Measurements from ENCODE around the gene OVOL3.
"Not testable (repeated sequence)": the region's sequence is repeated elsewhere in the genome, so short reads cannot be mapped to it uniquely, and the experiment has no call there.

Gene OVOL3

DNA sequence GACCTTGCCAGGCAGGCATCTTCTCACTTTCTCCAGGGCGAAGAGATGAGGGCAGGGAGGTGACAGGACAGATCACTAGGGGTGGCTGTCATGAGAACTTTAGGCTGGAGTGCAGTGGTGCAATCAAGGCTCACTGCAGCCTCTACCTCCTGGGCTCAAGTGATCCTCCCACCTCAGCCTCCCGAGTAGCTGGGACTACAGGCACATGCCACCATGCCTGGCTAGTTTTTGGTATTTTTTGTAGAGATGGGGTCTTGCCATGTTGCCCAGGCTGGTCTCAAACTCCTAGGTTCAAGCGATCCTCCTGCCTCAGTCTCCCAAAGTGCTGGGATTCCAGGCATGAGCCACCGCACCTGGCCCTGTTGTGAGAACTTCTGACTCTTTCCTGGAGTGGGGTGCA lies 23.9 kb downstream of the OVOL3 start:
- not testable (repeated sequence) for DNase-seq; H3K4me1 Mint-ChIP-seq; H3K36me3 Mint-ChIP-seq; H3K4me3 Mint-ChIP-seq; ATAC-seq (replicated peaks); H3K9me3 Mint-ChIP-seq; H3K27ac Mint-ChIP-seq
- H3K27me3 Mint-ChIP-seq = peaks cover 11 to 16% of the 10 kb centered on the region in 2 donors

DNA sequence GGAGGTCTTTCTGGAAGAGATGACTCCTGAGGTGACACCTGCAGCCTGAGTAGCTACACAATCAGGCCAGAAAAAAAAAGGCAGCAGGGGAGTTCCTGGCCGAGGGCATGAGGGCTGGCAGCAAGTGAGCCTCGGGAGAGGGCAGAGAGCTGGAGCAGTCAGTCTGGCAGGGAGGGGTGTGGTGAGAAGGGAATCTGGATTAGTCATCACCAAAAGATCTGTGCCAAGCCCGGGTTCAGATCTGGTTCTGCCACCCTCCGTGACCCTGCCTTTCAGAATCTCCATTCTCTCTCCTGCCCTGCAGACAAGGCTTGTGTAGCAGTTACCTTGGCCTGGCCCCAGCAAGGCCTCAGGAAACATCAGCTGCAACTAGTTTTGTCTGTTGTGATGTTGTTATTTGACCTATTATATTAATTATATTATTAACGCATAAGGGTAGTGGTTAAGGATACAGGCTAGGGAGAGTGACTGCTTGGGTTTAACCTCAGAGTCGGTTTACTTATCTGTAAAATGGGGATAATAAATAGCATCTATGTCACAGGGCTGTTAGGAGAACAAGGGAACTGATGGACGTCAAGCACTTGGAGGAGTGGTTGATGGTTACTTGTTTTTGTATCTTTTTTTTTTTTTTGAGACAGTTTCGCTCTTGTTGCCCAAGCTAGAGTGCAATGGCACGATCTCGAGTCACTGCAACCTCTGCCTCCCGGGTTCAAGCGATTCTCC lies 26.2 kb downstream of the OVOL3 start:
- no peak overlapping the region for H3K27ac Mint-ChIP-seq
- H3K36me3 Mint-ChIP-seq = peaks cover 12 to 15% of the 10 kb centered on the region in 2 donors
- DNase-seq (no peak), ATAC-seq (replicated peaks) (no peak)
- peaks cover 13 to 19% of the 10 kb centered on the region in 2 donors for H3K4me1 Mint-ChIP-seq
- no peak overlapping the region for H3K4me3 Mint-ChIP-seq
- peaks cover 11 to 16% of the 10 kb centered on the region in 2 donors for H3K27me3 Mint-ChIP-seq
- peaks cover 5% of the 10 kb centered on the region in 2 donors for H3K9me3 Mint-ChIP-seq

DNA sequence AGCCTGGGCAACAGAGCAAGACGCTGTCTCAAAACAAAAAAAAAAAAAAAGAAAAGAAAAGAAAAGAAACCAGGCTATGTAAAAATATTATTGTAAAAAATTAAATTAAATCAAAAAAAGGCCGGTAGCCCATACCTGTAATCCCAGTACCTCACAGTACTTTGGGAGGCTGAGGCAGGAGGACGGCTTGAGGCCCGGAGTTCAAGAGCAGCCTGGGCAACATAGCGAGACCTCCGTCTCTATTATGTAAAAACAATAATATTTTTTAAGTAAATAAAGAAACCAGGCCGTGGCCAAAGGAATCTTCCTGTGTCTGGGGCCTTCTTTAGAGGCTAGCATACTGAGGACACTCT lies 28.2 kb downstream of the OVOL3 start:
- peaks cover 20 to 21% of the 10 kb centered on the region in 2 donors for H3K4me1 Mint-ChIP-seq
- H3K36me3 Mint-ChIP-seq = peaks cover 22 to 28% of the 10 kb centered on the region in 2 donors
- no peak for DNase-seq
- no peak for ATAC-seq (replicated peaks)
- H3K27me3 Mint-ChIP-seq = peaks cover 11 to 16% of the 10 kb centered on the region in 2 donors
- H3K27ac Mint-ChIP-seq = peak overlapping the region; percentile 97
- H3K9me3 Mint-ChIP-seq = peaks cover 5% of the 10 kb centered on the region in 2 donors
- peak overlapping the region; percentile 84 to 97 for H3K4me3 Mint-ChIP-seq

GRCh38 chr19:36139473-36140303 lies 28.7 kb downstream of the OVOL3 start, which contains the start of gene CAPNS1:
Gene CAPNS1, plus strand, starts transcription at chr19:36140066. Its CDS starts 946 bp downstream, at chr19:36141012.
- peak within 1 kb of the TSS; percentile 84 to 97 for H3K4me3 Mint-ChIP-seq
- H3K27me3 Mint-ChIP-seq = peaks cover 11 to 16% of the 10 kb centered on the region in 2 donors
- DNase-seq = peak; percentile 93
- peaks cover 22 to 30% of the 10 kb centered on the region in 2 donors for H3K36me3 Mint-ChIP-seq
- H3K4me1 Mint-ChIP-seq = peaks cover 20 to 21% of the 10 kb centered on the region in 2 donors
- peaks cover 5% of the 10 kb centered on the region in 2 donors for H3K9me3 Mint-ChIP-seq
- peak within 1 kb of the TSS; percentile 97 for H3K27ac Mint-ChIP-seq
- peak; percentile 81 to 86 for ATAC-seq (replicated peaks)

- ATAC-seq (replicated peaks) (peak; percentile 39 to 44), DNase-seq (peak; percentile 37)
- Mint-ChIP-seq H3K27ac (peak overlapping the region; percentile 97), H3K27me3 (peaks cover 6 to 10% of the 10 kb centered on the region in 2 donors), H3K4me3 (peak overlapping the region; percentile 84 to 97), H3K4me1 (peaks cover 20 to 21% of the 10 kb centered on the region in 2 donors), H3K9me3 (peaks cover 5% of the 10 kb centered on the region in 2 donors), H3K36me3 (peaks cover 22 to 37% of the 10 kb centered on the region in 2 donors)
These were observed 29.5 kb downstream of the OVOL3 start for GRCh38 chr19:36140304-36141038.

- ATAC-seq (replicated peaks) (peak; percentile 70 to 75), DNase-seq (peak; percentile 84)
- H3K27me3 Mint-ChIP-seq = peaks cover 0 to 2% of the 10 kb centered on the region in 2 donors
These were observed 30.3 kb downstream of the OVOL3 start for GRCh38 chr19:36141039-36141927.

DNA sequence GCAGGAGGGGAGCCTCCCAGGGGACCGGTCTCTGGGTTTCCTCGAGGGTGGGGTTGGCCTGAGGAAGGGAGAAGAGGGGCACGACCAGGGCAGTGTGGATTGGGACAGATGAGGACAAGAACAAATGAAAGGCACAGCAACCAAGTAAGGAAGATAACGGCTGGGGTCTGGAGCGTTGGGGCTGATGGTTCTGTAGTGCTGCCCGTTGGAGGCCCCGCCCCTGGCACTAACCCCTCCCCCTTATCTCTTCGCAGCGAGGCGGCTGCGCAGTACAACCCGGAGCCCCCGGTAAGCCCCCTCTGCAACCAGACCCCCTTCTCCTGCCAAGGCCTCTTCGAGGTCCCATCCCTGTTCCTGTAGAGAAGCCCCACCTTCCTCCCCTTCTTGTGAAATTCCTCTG lies 31.1 kb downstream of the OVOL3 start:
- no peak for ATAC-seq (replicated peaks)
- Mint-ChIP-seq H3K27ac (peak overlapping the region; percentile 42), H3K27me3 (no peaks in the 10 kb centered on the region), H3K4me3 (peak overlapping the region; percentile 84 to 97), H3K4me1 (peaks cover 20 to 26% of the 10 kb centered on the region in 2 donors), H3K9me3 (peaks cover 5% of the 10 kb centered on the region in 2 donors), H3K36me3 (peaks cover 38 to 53% of the 10 kb centered on the region in 2 donors)
- no peak for DNase-seq

More at GRCh38 chr19:36141039-36141927, 30.3 kb downstream of the OVOL3 start:
- Mint-ChIP-seq H3K36me3 (peaks cover 30 to 45% of the 10 kb centered on the region in 2 donors), H3K4me3 (peak overlapping the region; percentile 84 to 97), H3K27ac (peak overlapping the region; percentile 97), H3K4me1 (peaks cover 21% of the 10 kb centered on the region in 2 donors), H3K9me3 (peaks cover 5% of the 10 kb centered on the region in 2 donors)

DNA sequence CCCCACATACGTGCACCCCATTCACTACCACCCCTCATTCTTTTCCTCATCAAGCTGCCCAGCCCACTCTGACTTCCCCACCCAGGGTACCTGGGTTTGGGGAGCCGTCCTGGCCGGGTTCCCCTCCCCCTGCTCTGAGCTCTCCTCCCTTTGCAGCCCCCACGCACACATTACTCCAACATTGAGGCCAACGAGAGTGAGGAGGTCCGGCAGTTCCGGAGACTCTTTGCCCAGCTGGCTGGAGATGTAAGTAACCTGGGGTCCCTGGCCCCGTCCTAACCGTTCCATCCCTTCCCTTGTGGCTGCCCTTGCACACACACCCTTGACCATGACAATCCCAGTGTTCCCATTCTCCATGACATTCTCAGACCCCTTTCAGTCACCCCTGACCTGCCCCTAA lies 31.6 kb downstream of the OVOL3 start:
- Mint-ChIP-seq H3K4me1 (peaks cover 20 to 26% of the 10 kb centered on the region in 2 donors), H3K36me3 (peaks cover 42 to 57% of the 10 kb centered on the region in 2 donors), H3K27me3 (no peaks in the 10 kb centered on the region), H3K9me3 (peaks cover 5% of the 10 kb centered on the region in 2 donors), H3K27ac (peak overlapping the region; percentile 42), H3K4me3 (peak overlapping the region; percentile 15 to 43)
- ATAC-seq (replicated peaks) = no peak
- DNase-seq = no peak

GRCh38 chr19:36144624-36145023 lies 33.7 kb downstream of the OVOL3 start:
- H3K9me3 Mint-ChIP-seq = peaks cover 5% of the 10 kb centered on the region in 2 donors
- no peak for ATAC-seq (replicated peaks)
- no peak overlapping the region for H3K4me3 Mint-ChIP-seq
- peaks cover 20 to 26% of the 10 kb centered on the region in 2 donors for H3K4me1 Mint-ChIP-seq
- no peak for DNase-seq
- no peaks in the 10 kb centered on the region for H3K27me3 Mint-ChIP-seq
- peaks cover 58 to 75% of the 10 kb centered on the region in 2 donors for H3K36me3 Mint-ChIP-seq
- H3K27ac Mint-ChIP-seq = no peak overlapping the region

DNA sequence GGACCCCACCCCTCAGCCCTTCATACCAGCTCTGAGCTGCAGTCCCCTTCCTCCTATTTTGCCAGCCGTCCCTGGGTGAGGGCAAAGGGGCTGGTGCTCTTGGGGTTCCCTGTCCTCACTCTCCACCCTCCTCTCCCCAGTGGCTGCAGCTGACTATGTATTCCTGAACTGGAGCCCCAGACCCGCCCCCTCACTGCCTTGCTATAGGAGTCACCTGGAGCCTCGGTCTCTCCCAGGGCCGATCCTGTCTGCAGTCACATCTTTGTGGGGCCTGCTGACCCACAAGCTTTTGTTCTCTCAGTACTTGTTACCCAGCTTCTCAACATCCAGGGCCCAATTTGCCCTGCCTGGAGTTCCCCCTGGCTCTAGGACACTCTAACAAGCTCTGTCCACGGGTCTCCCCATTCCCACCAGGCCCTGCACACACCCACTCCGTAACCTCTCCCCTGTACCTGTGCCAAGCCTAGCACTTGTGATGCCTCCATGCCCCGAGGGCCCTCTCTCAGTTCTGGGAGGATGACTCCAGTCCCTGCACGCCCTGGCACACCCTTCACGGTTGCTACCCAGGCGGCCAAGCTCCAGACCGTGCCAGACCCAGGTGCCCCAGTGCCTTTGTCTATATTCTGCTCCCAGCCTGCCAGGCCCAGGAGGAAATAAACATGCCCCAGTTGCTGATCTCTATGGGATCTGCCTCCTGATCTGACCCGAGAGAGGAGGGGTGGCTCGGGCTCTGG lies 38.9 kb downstream of the OVOL3 start:
- Mint-ChIP-seq H3K36me3 (peaks cover 52 to 61% of the 10 kb centered on the region in 2 donors), H3K27ac (no peak overlapping the region), H3K4me1 (peaks cover 10 to 23% of the 10 kb centered on the region in 2 donors), H3K4me3 (no peak overlapping the region), H3K27me3 (no peaks in the 10 kb centered on the region), H3K9me3 (no peaks in the 10 kb centered on the region)
- ATAC-seq (replicated peaks) (no peak), DNase-seq (no peak)

GRCh38 chr19:36150586-36150985 lies 39.6 kb downstream of the OVOL3 start:
- H3K27me3 Mint-ChIP-seq = no peaks in the 10 kb centered on the region
- peaks cover 50 to 58% of the 10 kb centered on the region in 2 donors for H3K36me3 Mint-ChIP-seq
- H3K9me3 Mint-ChIP-seq = no peaks in the 10 kb centered on the region
- peaks cover 10 to 23% of the 10 kb centered on the region in 2 donors for H3K4me1 Mint-ChIP-seq
- ATAC-seq (replicated peaks) = no peak
- DNase-seq = no peak
- no peak overlapping the region for H3K27ac Mint-ChIP-seq
- H3K4me3 Mint-ChIP-seq = no peak overlapping the region

GRCh38 chr19:36151144-36152018 lies 40.4 kb downstream of the OVOL3 start:
- DNase-seq = no peak
- ATAC-seq (replicated peaks) = no peak
- no peaks in the 10 kb centered on the region for H3K9me3 Mint-ChIP-seq
- no peak overlapping the region for H3K27ac Mint-ChIP-seq
- no peaks in the 10 kb centered on the region for H3K27me3 Mint-ChIP-seq
- H3K36me3 Mint-ChIP-seq = peaks cover 42 to 50% of the 10 kb centered on the region in 2 donors
- peak overlapping the region in 1 of 2 donors; percentile 43 for H3K4me3 Mint-ChIP-seq
- H3K4me1 Mint-ChIP-seq = peaks cover 8 to 21% of the 10 kb centered on the region in 2 donors
